ENCODE results near the gene ZNF414. TPM values are rescaled to one million over a fixed set of nuclear protein-coding genes. Genes with fewer than 3 reads are reported as not detected.

The ZNF414 gene
- total and polyA plus RNA-seq, 2 of the 4 experiments (the other 2 are of a cell fraction) = 3.2 to 14.2 TPM

- H3K23ac ChIP-seq (ENCODE audit: low read depth, low read length) = no peak overlapping the region
- no peaks in the 10 kb centered on the region for H3K27me3 ChIP-seq (ENCODE audit: control insufficient read depth, insufficient read depth, low read length)
- no peak overlapping the region for H3K14ac ChIP-seq (replicated peaks; ENCODE audit: low read depth, low read length)
- H3K4me3 ChIP-seq (ENCODE audit: insufficient read depth, low read depth, low read length) = no peak overlapping the region
- no peak overlapping the region for H2AK9ac ChIP-seq (replicated peaks; ENCODE audit: low read depth, low read length, poor library complexity)
- H4K8ac ChIP-seq (ENCODE audit: low read depth in 2 of 2, low read length in 2 of 2) = no peak overlapping the region
- TF ChIP-seq POLR2A (IDR thresholded peaks at IDR 0.05; ENCODE audit: low read depth, low read length) (no peak), CEBPB (IDR thresholded peaks at IDR 0.05; ENCODE audit: low read depth, low read length) (no peak), MXI1 (IDR thresholded peaks at IDR 0.05; ENCODE audit: borderline replicate concordance, low read depth, low read length) (no peak), BHLHE40 (IDR thresholded peaks at IDR 0.05; ENCODE audit: low read depth, low read length) (no peak), CTCF (conservative IDR thresholded peaks at IDR 0.05; ENCODE audit: low read depth, low read length) (no peak), ELK1 (IDR thresholded peaks at IDR 0.05; ENCODE audit: borderline replicate concordance, low read depth, low read length) (no peak), RFX5 (IDR thresholded peaks at IDR 0.05; ENCODE audit: low read depth, low read length) (no peak), RCOR1 (IDR thresholded peaks at IDR 0.05; ENCODE audit: insufficient replicate concordance, low read length) (no peak), MAFK (IDR thresholded peaks at IDR 0.05; ENCODE audit: low read depth, low read length) (no peak), SMC3 (IDR thresholded peaks at IDR 0.05; ENCODE audit: low read depth, low read length) (no peak), RAD21 (IDR thresholded peaks at IDR 0.05; ENCODE audit: low read length) (no peak), NFE2L2 (IDR thresholded peaks at IDR 0.05; ENCODE audit: low read depth, low read length) (no peak), MAZ (IDR thresholded peaks at IDR 0.05; ENCODE audit: borderline replicate concordance, low read depth, low read length) (no peak)
- TF ChIP-seq, protein P1, sequence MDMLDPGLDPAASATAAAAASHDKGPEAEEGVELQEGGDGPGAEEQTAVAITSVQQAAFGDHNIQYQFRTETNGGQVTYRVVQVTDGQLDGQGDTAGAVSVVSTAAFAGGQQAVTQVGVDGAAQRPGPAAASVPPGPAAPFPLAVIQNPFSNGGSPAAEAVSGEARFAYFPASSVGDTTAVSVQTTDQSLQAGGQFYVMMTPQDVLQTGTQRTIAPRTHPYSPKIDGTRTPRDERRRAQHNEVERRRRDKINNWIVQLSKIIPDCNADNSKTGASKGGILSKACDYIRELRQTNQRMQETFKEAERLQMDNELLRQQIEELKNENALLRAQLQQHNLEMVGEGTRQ (IDR thresholded peaks at IDR 0.05; ENCODE audit: low read depth, low read length) = no peak
- no peak overlapping the region for H2AFZ ChIP-seq (replicated peaks; ENCODE audit: low read length, poor library complexity)
- DNase-seq = no peak
- H3K56ac ChIP-seq (ENCODE audit: extremely low read depth, insufficient read depth, low read length) = no peak overlapping the region
- H3K27ac ChIP-seq (ENCODE audit: insufficient read depth, low read length) = no peak overlapping the region
- no peaks in the 10 kb centered on the region for H3K9me3 ChIP-seq (ENCODE audit: control insufficient read depth, insufficient read depth, low read length)
- H2BK15ac ChIP-seq (ENCODE audit: low read depth, low read length) = no peak overlapping the region
- H3K9ac ChIP-seq (ENCODE audit: low read depth, low read length) = no peak overlapping the region
- ChIA-PET CTCF (no interaction called here), POLR2A (ENCODE audit: unreplicated experiment) (no interaction called here)
- H4K20me1 ChIP-seq (ENCODE audit: insufficient read depth, low read length) = peaks cover 83% of the 10 kb centered on the region
- no peak overlapping the region for H2BK5ac ChIP-seq (ENCODE audit: low read depth, low read length, poor library complexity, severe bottlenecking)
- no TSS peak for BruUV-seq (replicated peaks)
- dilution Hi-C loops (cut with HindIII; ENCODE audit: low sequenced_read_pairs, unreplicated experiment) = no loop called here
- H2BK120ac ChIP-seq (ENCODE audit: low read depth, low read length) = no peak overlapping the region
- H3K18ac ChIP-seq (ENCODE audit: low read depth, low read length) = no peak overlapping the region
- H3K9me1 ChIP-seq (ENCODE audit: insufficient read depth, low read length) = peaks cover 18% of the 10 kb centered on the region
- in situ Hi-C loops (cut with MboI; ENCODE audit: low sequenced_read_pairs) = no loop called here
- ATAC-seq (ENCODE audit: low read depth) = no peak
- no peak overlapping the region for H2BK20ac ChIP-seq (ENCODE audit: low read depth, low read length)
- no peak overlapping the region for H4K5ac ChIP-seq (ENCODE audit: low read depth, low read length)
- H3K4me1 ChIP-seq (ENCODE audit: control insufficient read depth, insufficient read depth, low read length) = peaks cover 3% of the 10 kb centered on the region
- no peak overlapping the region for H3K4ac ChIP-seq (ENCODE audit: low read depth, low read length)
- peaks cover 33 to 87% of the 10 kb centered on the region in 2 experiments for H3K79me1 ChIP-seq (ENCODE audit: low read depth in 1 of 2, low read length in 2 of 2)
- intact Hi-C loops (cut with micrococcal nuclease) = no loop called here
- no peak overlapping the region for H4K91ac ChIP-seq (ENCODE audit: insufficient read depth, low read depth, low read length)
- no peak overlapping the region for H2AK5ac ChIP-seq (ENCODE audit: low read depth, low read length)
- 91% methylated on average over 1 of the region's 11 CpGs; no CpG with 5 or more reads in 1 of the 2 experiments for WGBS, 2 experiments (ENCODE audit: extremely low coverage in 2 of 2, insufficient read length in 1 of 2)
- H3K4me2 ChIP-seq (ENCODE audit: low read depth, low read length) = no peak overlapping the region
- H3K36me3 ChIP-seq (ENCODE audit: control insufficient read depth, insufficient read depth, low read length) = peaks cover 63% of the 10 kb centered on the region
Measured at GRCh38 chr19:8482696-8483095, 31.3 kb downstream of the ZNF414 start.

Measured in IMR-90 (cell line).